Measurements from ENCODE around the gene AKR1B15. TPM values are rescaled to one million over a fixed set of nuclear protein-coding genes. Genes with fewer than 3 reads are reported as not detected.

AKR1B15 gene
- total RNA-seq, 1 donor from 2014 or later, result not detected

DNA sequence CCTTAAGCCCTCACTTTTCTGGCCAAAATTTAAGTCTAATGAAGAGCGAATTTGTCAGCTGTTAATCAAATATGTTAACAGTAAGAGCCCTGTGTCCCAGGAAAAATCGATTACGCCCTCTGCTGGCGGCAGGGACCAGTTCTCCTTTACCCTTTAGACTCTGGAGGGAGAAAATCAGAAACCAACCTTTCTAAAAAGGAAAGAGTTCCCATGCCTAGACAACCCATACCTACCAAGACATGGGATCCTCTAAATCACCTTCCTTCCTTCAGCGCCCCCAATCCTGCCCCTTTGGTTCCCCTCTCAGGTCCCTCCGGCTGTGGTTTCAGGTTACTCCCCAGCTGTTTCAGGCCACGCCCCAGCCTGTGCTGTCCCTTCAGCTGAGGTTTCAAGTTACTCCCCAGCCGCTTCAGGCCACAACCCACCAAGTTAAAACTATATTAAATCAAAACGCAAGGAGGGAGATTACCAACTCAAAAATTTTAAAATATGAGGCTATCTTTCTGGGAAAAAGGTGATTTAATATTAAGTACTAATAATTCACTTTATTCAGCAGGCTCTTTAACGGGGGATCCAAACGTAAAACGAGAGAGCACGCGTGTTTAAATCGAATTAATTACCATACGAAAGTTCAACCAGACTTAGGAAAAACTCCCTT, 1.4 kb upstream of the AKR1B15 start:
- no peaks in the 10 kb centered on the region for H3K36me3 Mint-ChIP-seq (ENCODE audit: low read depth)
- TF ChIP-seq, protein P1, sequence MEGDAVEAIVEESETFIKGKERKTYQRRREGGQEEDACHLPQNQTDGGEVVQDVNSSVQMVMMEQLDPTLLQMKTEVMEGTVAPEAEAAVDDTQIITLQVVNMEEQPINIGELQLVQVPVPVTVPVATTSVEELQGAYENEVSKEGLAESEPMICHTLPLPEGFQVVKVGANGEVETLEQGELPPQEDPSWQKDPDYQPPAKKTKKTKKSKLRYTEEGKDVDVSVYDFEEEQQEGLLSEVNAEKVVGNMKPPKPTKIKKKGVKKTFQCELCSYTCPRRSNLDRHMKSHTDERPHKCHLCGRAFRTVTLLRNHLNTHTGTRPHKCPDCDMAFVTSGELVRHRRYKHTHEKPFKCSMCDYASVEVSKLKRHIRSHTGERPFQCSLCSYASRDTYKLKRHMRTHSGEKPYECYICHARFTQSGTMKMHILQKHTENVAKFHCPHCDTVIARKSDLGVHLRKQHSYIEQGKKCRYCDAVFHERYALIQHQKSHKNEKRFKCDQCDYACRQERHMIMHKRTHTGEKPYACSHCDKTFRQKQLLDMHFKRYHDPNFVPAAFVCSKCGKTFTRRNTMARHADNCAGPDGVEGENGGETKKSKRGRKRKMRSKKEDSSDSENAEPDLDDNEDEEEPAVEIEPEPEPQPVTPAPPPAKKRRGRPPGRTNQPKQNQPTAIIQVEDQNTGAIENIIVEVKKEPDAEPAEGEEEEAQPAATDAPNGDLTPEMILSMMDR (conservative IDR thresholded peaks at IDR 0.05), result peak; percentile 84
- H3K9me3 Mint-ChIP-seq, result no peaks in the 10 kb centered on the region
- H3K27me3 Mint-ChIP-seq (ENCODE audit: low read depth), result peaks cover 9% of the 10 kb centered on the region
- peak overlapping the region; percentile 73 for H3K4me3 Mint-ChIP-seq
- H3K4me1 Mint-ChIP-seq, result peaks cover 29% of the 10 kb centered on the region
- peak; percentile 55 for DNase-seq (ENCODE audit: low read depth, low spot score)
- no peak overlapping the region for H3K27ac Mint-ChIP-seq (ENCODE audit: unreplicated experiment)

DNA sequence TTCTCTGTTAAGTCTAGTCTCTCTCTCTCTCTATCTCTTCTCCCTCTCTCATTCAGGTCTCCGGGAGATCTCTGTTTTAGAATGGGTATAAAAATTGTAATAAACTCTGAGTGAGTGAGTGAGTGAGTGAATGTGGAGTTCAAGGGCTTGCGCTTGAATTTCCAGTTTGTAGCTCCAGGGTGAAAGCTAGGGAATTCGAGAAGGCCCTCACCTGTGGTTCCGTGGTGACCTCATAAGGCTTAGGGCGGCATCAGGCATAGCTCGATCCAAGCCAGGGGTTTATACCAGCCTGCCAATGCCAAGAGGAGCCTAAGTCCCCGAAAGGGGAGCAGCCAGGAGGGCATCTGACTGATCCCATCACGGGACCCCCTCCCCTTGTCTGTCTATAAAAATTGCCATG, 456 bp downstream of the AKR1B15 start:
- TF ChIP-seq, protein P1 (conservative IDR thresholded peaks at IDR 0.05), result no peak
- Mint-ChIP-seq H3K4me1 (peaks cover 29% of the 10 kb centered on the region), H3K27me3 (ENCODE audit: low read depth) (peaks cover 3% of the 10 kb centered on the region), H3K9me3 (no peaks in the 10 kb centered on the region), H3K36me3 (ENCODE audit: low read depth) (no peaks in the 10 kb centered on the region), H3K27ac (ENCODE audit: unreplicated experiment) (no peak overlapping the region), H3K4me3 (no peak overlapping the region)
- no peak for DNase-seq (ENCODE audit: low read depth, low spot score)

DNA sequence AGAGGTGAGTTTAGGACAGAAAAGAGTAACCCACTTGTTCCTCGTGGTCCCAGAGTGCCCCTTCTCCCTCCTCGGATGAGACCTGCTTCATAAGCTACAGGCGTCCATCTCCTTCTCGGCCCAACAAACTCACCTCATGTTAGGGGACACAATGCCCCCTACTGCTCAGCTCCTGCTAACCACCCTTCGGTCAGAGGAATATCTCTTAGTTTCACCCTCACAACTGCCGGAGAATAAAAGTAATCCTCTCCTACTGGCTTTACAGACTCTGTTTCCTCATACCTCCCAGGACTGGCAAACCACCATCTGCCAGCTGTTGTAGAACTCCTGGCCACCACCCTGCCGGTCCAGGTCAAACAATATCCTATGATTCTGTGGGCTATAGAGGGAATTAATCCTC, 3.2 kb downstream of the AKR1B15 start:
- Mint-ChIP-seq H3K9me3 (no peaks in the 10 kb centered on the region), H3K4me1 (peaks cover 24% of the 10 kb centered on the region), H3K36me3 (ENCODE audit: low read depth) (no peaks in the 10 kb centered on the region), H3K4me3 (no peak overlapping the region), H3K27me3 (ENCODE audit: low read depth) (no peaks in the 10 kb centered on the region), H3K27ac (ENCODE audit: unreplicated experiment) (no peak overlapping the region)
- TF ChIP-seq, protein P1 (conservative IDR thresholded peaks at IDR 0.05), result peak; percentile 34
- no peak for DNase-seq (ENCODE audit: low read depth, low spot score)

DNA sequence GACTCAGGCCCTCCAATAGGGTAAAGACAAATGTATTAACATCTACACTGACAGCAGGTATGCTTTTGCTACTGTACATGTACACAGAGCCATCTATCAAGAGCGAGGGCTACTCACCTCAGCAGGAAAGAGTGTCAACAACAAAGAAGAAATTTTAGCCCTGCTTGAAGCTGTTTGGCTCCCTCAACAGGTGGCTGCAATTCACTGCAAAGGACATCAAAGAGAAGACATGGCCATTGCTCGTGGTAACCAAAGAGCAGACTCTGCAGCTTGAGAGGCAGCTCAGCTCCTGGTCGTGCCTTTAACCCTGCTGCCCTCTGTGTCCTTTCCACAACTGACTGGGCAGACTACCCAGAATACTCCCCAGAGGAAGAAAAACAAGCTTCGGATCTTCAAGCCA, 5.1 kb downstream of the AKR1B15 start:
- TF ChIP-seq, protein P1 (conservative IDR thresholded peaks at IDR 0.05), result no peak
- no peaks in the 10 kb centered on the region for H3K36me3 Mint-ChIP-seq (ENCODE audit: low read depth)
- H3K27ac Mint-ChIP-seq (ENCODE audit: unreplicated experiment), result peak overlapping the region; percentile 53
- H3K27me3 Mint-ChIP-seq (ENCODE audit: low read depth), result no peaks in the 10 kb centered on the region
- DNase-seq (ENCODE audit: low read depth, low spot score), result no peak
- no peaks in the 10 kb centered on the region for H3K9me3 Mint-ChIP-seq
- H3K4me3 Mint-ChIP-seq, result no peak overlapping the region
- H3K4me1 Mint-ChIP-seq, result peaks cover 12% of the 10 kb centered on the region

DNA sequence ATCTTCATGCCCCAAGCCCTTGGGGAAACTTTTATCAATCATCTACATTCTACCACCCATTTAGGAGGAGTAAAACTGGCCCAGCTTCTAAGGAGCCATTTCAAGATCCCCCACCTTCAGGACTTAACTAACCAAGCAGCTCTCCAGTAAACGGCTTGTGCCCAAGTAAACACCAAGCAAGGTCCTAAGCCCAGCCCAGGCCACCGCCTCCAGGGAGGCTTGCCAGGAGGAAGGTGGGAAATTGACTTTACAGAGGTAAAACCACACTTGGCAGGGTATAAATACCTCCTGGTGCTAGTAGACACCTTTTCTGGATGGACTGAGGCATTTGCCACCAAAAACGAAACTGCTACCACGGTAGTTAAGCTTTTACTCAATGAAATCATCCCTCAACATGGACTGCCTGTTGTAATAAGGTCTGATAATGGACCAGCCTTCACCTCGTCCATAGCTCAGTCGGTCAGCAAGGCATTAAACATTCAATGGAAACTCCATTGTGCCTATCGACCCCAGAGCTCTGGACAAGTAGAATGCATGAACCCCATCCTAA, 5.6 kb downstream of the AKR1B15 start:
- no peaks in the 10 kb centered on the region for H3K36me3 Mint-ChIP-seq (ENCODE audit: low read depth)
- no peaks in the 10 kb centered on the region for H3K9me3 Mint-ChIP-seq
- no peaks in the 10 kb centered on the region for H3K27me3 Mint-ChIP-seq (ENCODE audit: low read depth)
- TF ChIP-seq, protein P1 (conservative IDR thresholded peaks at IDR 0.05), result no peak
- H3K4me3 Mint-ChIP-seq, result no peak overlapping the region
- H3K27ac Mint-ChIP-seq (ENCODE audit: unreplicated experiment), result no peak overlapping the region
- DNase-seq (ENCODE audit: low read depth, low spot score), result no peak
- H3K4me1 Mint-ChIP-seq, result peaks cover 12% of the 10 kb centered on the region
